ENCODE data around the gene METTL9. TPM values are rescaled to one million over a fixed set of nuclear protein-coding genes. Genes with fewer than 3 reads are reported as not detected.
"Not testable (repeated sequence)": the region's sequence is repeated elsewhere in the genome, so short reads cannot be mapped to it uniquely, and the experiment has no call there.

Gene METTL9
- total RNA-seq, 2 donors from 2014 or later = 79.0 to 80.3 TPM

- no peak overlapping the region for H3K4me3 Mint-ChIP-seq
Observed at GRCh38 chr16:21651515-21651914, 52.1 kb downstream of the METTL9 start.

DNA sequence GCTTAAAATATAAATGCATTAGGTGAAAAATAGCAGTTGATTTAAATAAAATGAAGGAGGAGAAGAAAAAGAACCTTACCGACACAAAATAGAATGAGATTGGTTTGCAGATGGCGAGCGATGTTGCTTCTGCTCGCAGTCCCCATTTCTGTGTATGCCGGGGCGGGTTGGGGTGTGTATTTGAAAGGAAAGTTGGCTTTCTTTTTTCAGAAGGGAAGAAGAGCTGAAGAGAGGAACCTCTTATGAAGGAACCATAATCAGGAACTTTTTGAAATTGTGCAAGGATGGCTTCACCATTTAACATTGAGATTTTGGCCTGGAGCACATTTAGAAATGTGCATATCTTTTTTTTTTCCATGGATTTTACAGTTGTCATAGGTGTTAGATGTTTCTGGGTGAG lies 53.1 kb downstream of the METTL9 start, which contains the start of gene IGSF6:
IGSF6 (minus strand) TSS at position 156 of the 400 bp plus-strand sequence; CDS start at position 146, 10 bp downstream.
- H3K4me3 Mint-ChIP-seq = no peak within 1 kb of the TSS
- H3K27ac Mint-ChIP-seq = peak within 1 kb of the TSS; percentile 73
- no peaks in the 10 kb centered on the region for H3K9me3 ChIP-seq (ENCODE audit: control insufficient read depth, low read length, poor library complexity, severe bottlenecking)
- H3K4me1 Mint-ChIP-seq = peaks cover 17% of the 10 kb centered on the region
- peaks cover 3% of the 10 kb centered on the region for H3K36me3 Mint-ChIP-seq (ENCODE audit: low read depth)
- H3K27me3 Mint-ChIP-seq = no peaks in the 10 kb centered on the region
- DNase-seq (no peak), ATAC-seq (no peak)

More at GRCh38 chr16:21651515-21651914, 52.1 kb downstream of the METTL9 start:
- ATAC-seq (no peak), DNase-seq (no peak)
- H3K27me3 Mint-ChIP-seq = no peaks in the 10 kb centered on the region
- H3K36me3 Mint-ChIP-seq (ENCODE audit: low read depth) = peaks cover 3% of the 10 kb centered on the region
- no peak overlapping the region for H3K27ac Mint-ChIP-seq
- H3K9me3 ChIP-seq (ENCODE audit: control insufficient read depth, low read length, poor library complexity, severe bottlenecking) = no peaks in the 10 kb centered on the region
- peaks cover 16% of the 10 kb centered on the region for H3K4me1 Mint-ChIP-seq

DNA sequence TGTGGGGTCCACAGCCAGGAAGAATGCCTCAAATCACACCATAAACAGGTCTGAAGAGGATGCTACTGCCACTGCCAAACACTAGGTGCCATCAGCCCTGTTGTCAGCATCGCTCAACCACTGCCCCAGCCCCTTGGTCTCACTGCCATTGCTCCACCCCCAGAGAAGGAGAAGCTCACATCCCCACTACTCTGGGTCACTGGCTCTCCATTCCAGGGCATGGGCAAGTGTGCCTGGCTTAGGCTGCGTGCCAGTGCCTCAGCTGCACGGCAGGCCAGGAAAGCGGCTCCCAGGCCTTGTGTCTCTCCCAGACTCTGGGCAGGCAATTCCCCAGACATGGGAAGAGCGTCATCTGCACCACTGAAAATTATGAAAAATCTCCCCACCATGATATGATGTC lies 54.2 kb downstream of the METTL9 start:
- Mint-ChIP-seq H3K4me1 (peaks cover 17% of the 10 kb centered on the region), H3K27me3 (no peaks in the 10 kb centered on the region), H3K4me3 (no peak overlapping the region), H3K36me3 (ENCODE audit: low read depth) (peaks cover 3% of the 10 kb centered on the region), H3K27ac (peak overlapping the region; percentile 73)
- no peak for ATAC-seq
- no peak for DNase-seq
- no peaks in the 10 kb centered on the region for H3K9me3 ChIP-seq (ENCODE audit: control insufficient read depth, low read length, poor library complexity, severe bottlenecking)

DNA sequence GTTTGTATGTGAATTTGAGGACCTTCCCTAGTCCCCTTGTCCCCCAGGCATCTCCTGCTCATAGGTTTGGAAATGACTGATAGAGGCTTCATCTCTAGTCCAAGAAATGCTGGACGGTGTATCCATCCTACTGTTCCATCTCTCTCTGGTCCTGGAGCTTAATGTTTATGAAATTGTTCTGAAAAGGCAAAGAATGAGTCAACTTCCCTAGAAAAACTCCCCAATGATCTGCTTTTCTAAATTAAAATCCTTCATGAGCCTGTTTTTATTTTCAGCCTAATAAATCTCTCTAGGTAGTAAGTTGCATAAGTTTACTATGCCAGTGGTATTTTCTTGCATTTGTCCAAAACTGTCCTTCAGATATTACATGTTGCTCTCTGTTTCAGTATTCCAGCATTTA lies 55.1 kb downstream of the METTL9 start:
- peak overlapping the region; percentile 73 for H3K27ac Mint-ChIP-seq
- no peaks in the 10 kb centered on the region for H3K9me3 ChIP-seq (ENCODE audit: control insufficient read depth, low read length, poor library complexity, severe bottlenecking)
- ATAC-seq = no peak
- peaks cover 3% of the 10 kb centered on the region for H3K36me3 Mint-ChIP-seq (ENCODE audit: low read depth)
- no peak for DNase-seq
- no peak overlapping the region for H3K4me3 Mint-ChIP-seq
- peaks cover 17% of the 10 kb centered on the region for H3K4me1 Mint-ChIP-seq
- H3K27me3 Mint-ChIP-seq = no peaks in the 10 kb centered on the region

- Mint-ChIP-seq H3K36me3 (ENCODE audit: low read depth) (peaks cover 3% of the 10 kb centered on the region), H3K4me1 (peaks cover 17% of the 10 kb centered on the region), H3K4me3 (no peak overlapping the region), H3K27ac (no peak overlapping the region), H3K27me3 (no peaks in the 10 kb centered on the region)
- no peak for ATAC-seq
- DNase-seq = no peak
- no peaks in the 10 kb centered on the region for H3K9me3 ChIP-seq (ENCODE audit: control insufficient read depth, low read length, poor library complexity, severe bottlenecking)
Observed at GRCh38 chr16:21654881-21655280, 55.5 kb downstream of the METTL9 start.

DNA sequence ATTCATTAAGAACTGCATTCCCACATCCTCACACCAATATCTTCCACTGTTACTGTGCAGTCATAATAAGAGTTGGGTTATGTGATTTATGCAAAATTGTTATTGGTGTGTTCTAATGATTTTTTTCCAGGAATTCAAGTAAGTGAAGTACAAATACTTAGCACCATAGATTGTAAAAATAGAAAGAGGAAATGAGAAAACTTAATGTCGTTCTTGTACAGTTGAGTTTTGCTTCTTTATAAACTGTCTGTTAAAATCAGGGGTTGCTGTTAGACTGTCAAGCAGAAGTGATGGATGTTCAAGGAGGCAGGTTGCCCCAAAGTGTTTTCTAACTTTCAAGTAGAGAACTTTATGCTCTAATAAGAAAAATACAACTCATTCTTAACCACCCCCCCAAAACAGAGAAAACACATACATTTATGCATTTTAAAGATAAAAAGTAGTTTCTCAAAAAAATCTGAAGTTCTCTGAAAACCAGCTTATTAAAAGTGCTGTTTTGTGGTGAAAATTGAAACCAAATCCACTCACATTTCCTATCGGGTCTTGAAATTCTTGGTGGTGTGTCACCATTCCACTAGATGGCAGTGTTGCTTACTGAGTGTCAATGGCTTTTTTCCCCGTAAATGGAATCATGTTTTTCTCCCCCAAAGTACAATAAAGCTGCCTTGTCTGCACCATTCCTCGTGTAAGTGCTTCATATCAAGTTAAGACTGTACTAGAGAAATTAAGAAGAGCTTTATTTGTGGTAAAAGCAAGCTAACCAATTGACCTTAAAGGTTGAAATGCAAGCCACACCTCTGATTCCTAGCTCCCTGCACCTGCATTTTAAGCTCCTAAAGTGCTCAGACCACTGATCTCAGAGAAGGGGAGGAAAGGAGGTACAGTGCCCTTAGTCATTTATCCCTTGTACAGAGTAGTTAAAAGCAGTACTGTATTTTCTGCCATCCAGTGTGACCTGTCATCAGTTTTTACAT lies 57.7 kb downstream of the METTL9 start:
- no peaks in the 10 kb centered on the region for H3K27me3 Mint-ChIP-seq
- H3K4me3 Mint-ChIP-seq = no peak overlapping the region
- peak; percentile 63 for ATAC-seq
- no peaks in the 10 kb centered on the region for H3K9me3 ChIP-seq (ENCODE audit: control insufficient read depth, low read length, poor library complexity, severe bottlenecking)
- peak in 1 of 3 donors; percentile 14 for DNase-seq
- peaks cover 3% of the 10 kb centered on the region for H3K36me3 Mint-ChIP-seq (ENCODE audit: low read depth)
- peak overlapping the region; percentile 73 for H3K27ac Mint-ChIP-seq
- peaks cover 22% of the 10 kb centered on the region for H3K4me1 Mint-ChIP-seq

- DNase-seq (no peak), ATAC-seq (no peak)
- peaks cover 3% of the 10 kb centered on the region for H3K36me3 Mint-ChIP-seq (ENCODE audit: low read depth)
- no peaks in the 10 kb centered on the region for H3K27me3 Mint-ChIP-seq
- no peaks in the 10 kb centered on the region for H3K9me3 ChIP-seq (ENCODE audit: control insufficient read depth, low read length, poor library complexity, severe bottlenecking)
- peaks cover 25% of the 10 kb centered on the region for H3K4me1 Mint-ChIP-seq
- H3K4me3 Mint-ChIP-seq = no peak overlapping the region
- H3K27ac Mint-ChIP-seq = peak overlapping the region; percentile 73
Observed at GRCh38 chr16:21659124-21659523, 59.7 kb downstream of the METTL9 start.

GRCh38 chr16:21663889-21664647 lies 64.7 kb downstream of the METTL9 start, which contains the start of gene OTOA:
Gene OTOA, plus strand, starts transcription at chr16:21663968. Its CDS starts 14,547 bp downstream, at chr16:21678515.
- DNase-seq (peak in 1 of 3 donors; percentile 13), ATAC-seq (peak; percentile 76)
- Mint-ChIP-seq H3K27me3 (peaks cover 3% of the 10 kb centered on the region), H3K4me1 (peaks cover 8% of the 10 kb centered on the region), H3K4me3 (peak within 1 kb of the TSS; percentile 87), H3K27ac (no peak within 1 kb of the TSS), H3K36me3 (ENCODE audit: low read depth) (no peaks in the 10 kb centered on the region)
- H3K9me3 ChIP-seq (ENCODE audit: control insufficient read depth, low read length, poor library complexity, severe bottlenecking) = no peaks in the 10 kb centered on the region

GRCh38 chr16:21664801-21665492 lies 65.6 kb downstream of the METTL9 start:
- DNase-seq (no peak), ATAC-seq (no peak)
- H3K4me3 Mint-ChIP-seq = no peak overlapping the region
- H3K36me3 Mint-ChIP-seq (ENCODE audit: low read depth) = peaks cover 5% of the 10 kb centered on the region
- peak overlapping the region; percentile 24 for H3K27ac Mint-ChIP-seq
- H3K9me3 ChIP-seq (ENCODE audit: control insufficient read depth, low read length, poor library complexity, severe bottlenecking) = no peaks in the 10 kb centered on the region
- peaks cover 11% of the 10 kb centered on the region for H3K27me3 Mint-ChIP-seq
- peaks cover 10% of the 10 kb centered on the region for H3K4me1 Mint-ChIP-seq

DNA sequence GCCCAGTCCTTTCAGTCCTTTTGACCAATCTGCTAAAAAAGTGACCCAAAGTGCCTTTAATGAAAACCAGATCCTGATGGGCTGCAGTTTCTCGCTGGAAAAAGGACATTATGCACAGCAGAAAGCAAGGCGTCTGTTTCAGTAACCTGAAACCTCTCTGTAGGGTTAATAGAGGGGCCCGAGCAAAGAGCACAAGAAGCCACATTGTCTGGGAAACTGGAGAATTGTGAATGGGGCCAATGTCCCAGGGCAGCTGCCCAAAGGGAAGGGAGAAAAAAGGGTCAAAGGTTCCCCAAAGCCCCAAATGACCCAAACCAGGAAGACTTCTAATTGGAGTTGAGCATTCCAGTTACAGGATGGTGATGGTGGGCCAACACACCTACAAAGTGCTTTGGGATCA lies 67.4 kb downstream of the METTL9 start:
- DNase-seq (no peak), ATAC-seq (no peak)
- H3K4me3 Mint-ChIP-seq = no peak overlapping the region
- peaks cover 7% of the 10 kb centered on the region for H3K36me3 Mint-ChIP-seq (ENCODE audit: low read depth)
- H3K27ac Mint-ChIP-seq = no peak overlapping the region
- H3K27me3 Mint-ChIP-seq = peaks cover 24% of the 10 kb centered on the region
- H3K9me3 ChIP-seq (ENCODE audit: control insufficient read depth, low read length, poor library complexity, severe bottlenecking) = no peaks in the 10 kb centered on the region
- H3K4me1 Mint-ChIP-seq = peaks cover 6% of the 10 kb centered on the region

DNA sequence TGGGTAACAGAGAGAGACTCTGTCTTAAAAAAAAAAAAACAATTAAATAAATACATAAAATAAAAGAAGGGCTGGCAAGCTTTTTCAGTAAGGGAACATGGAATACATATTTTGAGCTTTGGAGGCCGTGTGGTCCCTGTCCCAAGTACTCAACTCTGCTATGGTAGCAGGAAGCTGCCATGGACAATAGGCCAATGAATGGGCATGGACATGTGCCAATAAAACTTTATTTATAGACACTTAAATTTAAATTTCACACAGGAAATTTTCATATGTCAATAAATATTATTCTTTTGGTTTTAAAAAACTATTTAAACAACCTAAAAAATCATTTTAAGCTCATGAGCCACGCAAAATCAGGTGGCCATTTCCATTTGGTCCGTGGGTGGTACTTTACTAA lies 68.2 kb downstream of the METTL9 start:
- H3K27ac Mint-ChIP-seq = no peak overlapping the region
- DNase-seq = no peak
- H3K4me1 Mint-ChIP-seq = peaks cover 6% of the 10 kb centered on the region
- no peak for ATAC-seq
- H3K9me3 ChIP-seq (ENCODE audit: control insufficient read depth, low read length, poor library complexity, severe bottlenecking) = no peaks in the 10 kb centered on the region
- peaks cover 24% of the 10 kb centered on the region for H3K27me3 Mint-ChIP-seq
- H3K4me3 Mint-ChIP-seq = no peak overlapping the region
- peaks cover 7% of the 10 kb centered on the region for H3K36me3 Mint-ChIP-seq (ENCODE audit: low read depth)

- Mint-ChIP-seq H3K4me1 (peaks cover 3% of the 10 kb centered on the region), H3K4me3 (no peak overlapping the region), H3K27ac (no peak overlapping the region), H3K36me3 (ENCODE audit: low read depth) (peaks cover 9% of the 10 kb centered on the region), H3K27me3 (peaks cover 24% of the 10 kb centered on the region)
- no peaks in the 10 kb centered on the region for H3K9me3 ChIP-seq (ENCODE audit: control insufficient read depth, low read length, poor library complexity, severe bottlenecking)
- DNase-seq (no peak), ATAC-seq (no peak)
Observed at GRCh38 chr16:21673469-21673868, 74.1 kb downstream of the METTL9 start.

GRCh38 chr16:21674456-21674855 lies 75.1 kb downstream of the METTL9 start:
- not testable (repeated sequence) for DNase-seq; H3K27ac Mint-ChIP-seq; H3K4me3 Mint-ChIP-seq; H3K36me3 Mint-ChIP-seq (ENCODE audit: low read depth); H3K9me3 ChIP-seq (ENCODE audit: control insufficient read depth, low read length, poor library complexity, severe bottlenecking); H3K4me1 Mint-ChIP-seq; ATAC-seq
- peaks cover 25% of the 10 kb centered on the region for H3K27me3 Mint-ChIP-seq
